ENCODE data around the gene DCTD. TPM values are rescaled to one million over a fixed set of nuclear protein-coding genes. Genes with fewer than 3 reads are reported as not detected.

DCTD gene
- total RNA-seq, 1 donor from 2014 or later = 120 TPM

GRCh38 chr4:182842104-182842600 lies 75.0 kb downstream of the DCTD start:
- TF ChIP-seq, protein P1, sequence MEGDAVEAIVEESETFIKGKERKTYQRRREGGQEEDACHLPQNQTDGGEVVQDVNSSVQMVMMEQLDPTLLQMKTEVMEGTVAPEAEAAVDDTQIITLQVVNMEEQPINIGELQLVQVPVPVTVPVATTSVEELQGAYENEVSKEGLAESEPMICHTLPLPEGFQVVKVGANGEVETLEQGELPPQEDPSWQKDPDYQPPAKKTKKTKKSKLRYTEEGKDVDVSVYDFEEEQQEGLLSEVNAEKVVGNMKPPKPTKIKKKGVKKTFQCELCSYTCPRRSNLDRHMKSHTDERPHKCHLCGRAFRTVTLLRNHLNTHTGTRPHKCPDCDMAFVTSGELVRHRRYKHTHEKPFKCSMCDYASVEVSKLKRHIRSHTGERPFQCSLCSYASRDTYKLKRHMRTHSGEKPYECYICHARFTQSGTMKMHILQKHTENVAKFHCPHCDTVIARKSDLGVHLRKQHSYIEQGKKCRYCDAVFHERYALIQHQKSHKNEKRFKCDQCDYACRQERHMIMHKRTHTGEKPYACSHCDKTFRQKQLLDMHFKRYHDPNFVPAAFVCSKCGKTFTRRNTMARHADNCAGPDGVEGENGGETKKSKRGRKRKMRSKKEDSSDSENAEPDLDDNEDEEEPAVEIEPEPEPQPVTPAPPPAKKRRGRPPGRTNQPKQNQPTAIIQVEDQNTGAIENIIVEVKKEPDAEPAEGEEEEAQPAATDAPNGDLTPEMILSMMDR (conservative IDR thresholded peaks at IDR 0.05) = no peak
- Mint-ChIP-seq H3K9me3 (no peaks in the 10 kb centered on the region), H3K36me3 (ENCODE audit: low read depth) (no peaks in the 10 kb centered on the region), H3K4me1 (peaks cover 15% of the 10 kb centered on the region), H3K4me3 (no peak overlapping the region), H3K27me3 (ENCODE audit: low read depth) (no peaks in the 10 kb centered on the region), H3K27ac (ENCODE audit: unreplicated experiment) (no peak overlapping the region)
- DNase-seq (ENCODE audit: low read depth, low spot score) = no peak

DNA sequence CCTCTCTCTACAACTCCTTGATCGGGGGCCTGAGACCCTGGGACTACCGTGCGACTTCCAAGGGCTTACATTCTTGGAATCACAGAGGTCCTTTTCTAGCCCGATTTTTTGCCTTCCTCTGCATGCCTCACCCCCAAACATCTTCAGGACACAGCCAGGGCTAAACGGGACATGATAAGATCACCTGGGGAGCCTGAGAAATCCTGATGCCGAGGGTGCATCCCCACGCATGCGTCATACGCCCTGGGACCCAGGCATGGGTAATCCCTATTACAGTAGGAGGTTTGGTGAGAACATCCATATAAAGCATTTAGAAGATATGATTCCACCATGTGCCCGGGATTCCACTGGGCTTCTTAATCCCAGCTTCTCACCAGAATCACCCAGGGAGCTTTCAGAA lies 77.1 kb downstream of the DCTD start:
- Mint-ChIP-seq H3K27me3 (ENCODE audit: low read depth) (peaks cover 5% of the 10 kb centered on the region), H3K27ac (ENCODE audit: unreplicated experiment) (no peak overlapping the region), H3K36me3 (ENCODE audit: low read depth) (no peaks in the 10 kb centered on the region), H3K4me3 (no peak overlapping the region), H3K4me1 (peaks cover 13% of the 10 kb centered on the region), H3K9me3 (no peaks in the 10 kb centered on the region)
- no peak for DNase-seq (ENCODE audit: low read depth, low spot score)
- TF ChIP-seq, protein P1 (conservative IDR thresholded peaks at IDR 0.05) = no peak

Other genes starting within 250 kb of the DCTD start
- gene WWC2, start 181.9 kb upstream of the DCTD start, total RNA-seq = 24.6 and 25.1 TPM in 2 replicates

All from neural crest cell (in vitro differentiated cells).